ENCODE results near the gene WDTC1. TPM values are rescaled to one million over a fixed set of nuclear protein-coding genes. Genes with fewer than 3 reads are reported as not detected.
A peak's percentile ranks its signal among the peaks of the same experiment; 100 is the strongest.

WDTC1 gene
- total RNA-seq, 4 donors from 2014 or later: 24.8 to 38.1 (median 27.1) TPM

GRCh38 chr1:27325286-27325685 is 90.9 kb downstream of the WDTC1 start:
- ATAC-seq (ENCODE audit: low FRiP score): no peak
- TF ChIP-seq, protein P1, sequence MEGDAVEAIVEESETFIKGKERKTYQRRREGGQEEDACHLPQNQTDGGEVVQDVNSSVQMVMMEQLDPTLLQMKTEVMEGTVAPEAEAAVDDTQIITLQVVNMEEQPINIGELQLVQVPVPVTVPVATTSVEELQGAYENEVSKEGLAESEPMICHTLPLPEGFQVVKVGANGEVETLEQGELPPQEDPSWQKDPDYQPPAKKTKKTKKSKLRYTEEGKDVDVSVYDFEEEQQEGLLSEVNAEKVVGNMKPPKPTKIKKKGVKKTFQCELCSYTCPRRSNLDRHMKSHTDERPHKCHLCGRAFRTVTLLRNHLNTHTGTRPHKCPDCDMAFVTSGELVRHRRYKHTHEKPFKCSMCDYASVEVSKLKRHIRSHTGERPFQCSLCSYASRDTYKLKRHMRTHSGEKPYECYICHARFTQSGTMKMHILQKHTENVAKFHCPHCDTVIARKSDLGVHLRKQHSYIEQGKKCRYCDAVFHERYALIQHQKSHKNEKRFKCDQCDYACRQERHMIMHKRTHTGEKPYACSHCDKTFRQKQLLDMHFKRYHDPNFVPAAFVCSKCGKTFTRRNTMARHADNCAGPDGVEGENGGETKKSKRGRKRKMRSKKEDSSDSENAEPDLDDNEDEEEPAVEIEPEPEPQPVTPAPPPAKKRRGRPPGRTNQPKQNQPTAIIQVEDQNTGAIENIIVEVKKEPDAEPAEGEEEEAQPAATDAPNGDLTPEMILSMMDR (IDR thresholded peaks at IDR 0.05): no peak
- no peak for DNase-seq (ENCODE audit: low spot score)

DNA sequence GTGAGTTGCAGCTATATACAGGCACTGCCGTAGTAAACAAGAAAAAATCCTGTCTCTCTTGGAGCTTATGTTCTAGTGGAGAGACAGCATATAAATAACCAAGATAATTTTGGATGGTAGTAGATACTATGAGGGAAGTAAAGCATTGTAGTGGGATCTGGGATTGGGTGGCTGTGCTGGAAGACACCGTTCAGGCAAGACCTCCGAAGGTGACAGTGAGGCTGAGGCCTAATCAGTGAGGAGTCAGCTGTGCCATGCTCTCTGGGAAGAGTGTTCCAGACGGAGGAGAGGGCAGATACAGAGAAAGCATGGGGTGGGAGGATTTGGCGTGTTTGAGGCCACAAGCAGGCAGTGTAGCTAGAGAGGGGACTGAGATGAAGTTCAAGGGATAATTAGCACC is 93.5 kb downstream of the WDTC1 start:
- ATAC-seq (ENCODE audit: low FRiP score): no peak
- DNase-seq (ENCODE audit: low spot score): no peak
- TF ChIP-seq, protein P1 (IDR thresholded peaks at IDR 0.05): no peak

GRCh38 chr1:27330786-27331185 is 96.4 kb downstream of the WDTC1 start:
- no peak for DNase-seq (ENCODE audit: low spot score)
- TF ChIP-seq, protein P1 (IDR thresholded peaks at IDR 0.05): no peak
- no peak for ATAC-seq (ENCODE audit: low FRiP score)

DNA sequence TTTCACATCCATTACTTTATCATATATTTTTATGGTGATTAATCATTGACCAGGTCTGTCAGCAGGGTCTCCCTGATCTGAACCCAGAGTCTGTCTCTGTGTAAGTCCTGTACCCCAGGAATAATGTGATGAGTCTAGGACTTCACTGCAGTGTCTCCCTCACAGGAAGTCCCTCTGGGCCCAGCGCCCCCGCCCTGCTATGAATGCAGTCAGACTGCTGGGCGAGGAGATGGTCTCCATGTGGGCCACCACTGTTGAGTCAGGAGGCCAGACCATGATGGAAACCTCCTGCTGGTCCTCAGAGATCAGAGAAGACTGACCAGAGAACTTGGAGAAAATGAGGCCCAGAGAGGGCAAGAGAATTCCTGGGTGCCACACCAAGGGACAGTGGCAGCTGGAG is 97.0 kb downstream of the WDTC1 start:
- ATAC-seq (ENCODE audit: low FRiP score): no peak
- TF ChIP-seq, protein P1 (IDR thresholded peaks at IDR 0.05): no peak
- no peak for DNase-seq (ENCODE audit: low spot score)

DNA sequence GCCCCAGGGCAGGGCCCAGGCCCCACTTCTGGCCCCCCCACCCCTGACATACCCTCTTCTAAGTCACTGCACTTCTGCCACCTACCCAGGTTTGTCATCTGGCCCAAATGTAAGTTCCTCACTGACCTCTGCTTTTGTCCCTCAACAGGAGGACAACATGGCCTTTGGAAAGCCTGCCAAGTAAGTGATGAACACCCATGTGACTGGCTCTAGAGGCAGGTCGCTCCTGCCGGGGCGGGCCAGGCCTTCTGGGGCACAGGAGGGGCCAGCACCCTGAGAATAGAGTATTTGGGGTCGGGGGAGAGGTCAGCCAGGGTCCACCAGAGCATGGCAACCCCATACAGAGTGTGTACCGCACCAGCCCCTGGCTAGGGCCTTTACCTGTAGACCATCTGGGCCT is 97.5 kb downstream of the WDTC1 start:
- TF ChIP-seq, protein P1 (IDR thresholded peaks at IDR 0.05): no peak
- DNase-seq (ENCODE audit: low spot score) (no peak), ATAC-seq (ENCODE audit: low FRiP score) (no peak)

DNA sequence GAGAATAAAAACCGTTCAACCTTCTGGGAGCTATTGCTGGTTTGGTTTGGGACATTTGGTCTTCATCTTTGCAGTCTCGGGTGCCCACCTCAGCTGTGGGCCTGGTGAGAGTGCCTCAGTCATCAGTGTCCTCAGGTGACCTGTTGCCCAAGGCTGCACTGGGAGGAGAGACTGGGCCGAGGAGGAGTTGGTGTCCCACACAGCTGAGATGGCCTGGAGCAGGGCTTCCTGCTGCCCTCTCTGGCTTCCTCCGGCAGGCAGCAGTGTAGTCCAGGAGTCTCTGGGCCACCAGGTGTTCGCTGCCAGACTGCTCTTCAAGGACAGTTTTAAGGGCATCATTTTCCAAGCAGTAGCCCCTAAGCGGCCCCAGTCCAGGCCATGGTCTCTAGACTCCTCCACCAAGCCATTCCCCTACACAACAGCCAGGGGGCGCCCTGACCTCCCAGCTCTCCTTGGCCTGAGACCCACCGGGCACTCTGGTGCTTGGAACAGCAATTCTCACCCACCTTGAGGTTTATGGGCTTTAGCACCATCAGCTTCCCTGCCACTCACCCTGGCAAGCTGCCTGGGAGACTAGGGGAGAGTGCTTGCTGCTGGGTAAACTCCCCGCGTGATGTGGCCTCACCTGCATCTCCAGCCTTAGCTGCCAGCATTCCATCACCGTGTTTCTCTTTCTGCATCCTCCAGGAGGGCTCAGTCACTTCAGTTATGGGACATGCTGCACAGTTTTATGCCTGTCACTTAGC is 98.3 kb downstream of the WDTC1 start:
- TF ChIP-seq, protein P1 (IDR thresholded peaks at IDR 0.05): peak in 1 of 3 donors; percentile 27
- no peak for ATAC-seq (ENCODE audit: low FRiP score)
- DNase-seq (ENCODE audit: low spot score): no peak

DNA sequence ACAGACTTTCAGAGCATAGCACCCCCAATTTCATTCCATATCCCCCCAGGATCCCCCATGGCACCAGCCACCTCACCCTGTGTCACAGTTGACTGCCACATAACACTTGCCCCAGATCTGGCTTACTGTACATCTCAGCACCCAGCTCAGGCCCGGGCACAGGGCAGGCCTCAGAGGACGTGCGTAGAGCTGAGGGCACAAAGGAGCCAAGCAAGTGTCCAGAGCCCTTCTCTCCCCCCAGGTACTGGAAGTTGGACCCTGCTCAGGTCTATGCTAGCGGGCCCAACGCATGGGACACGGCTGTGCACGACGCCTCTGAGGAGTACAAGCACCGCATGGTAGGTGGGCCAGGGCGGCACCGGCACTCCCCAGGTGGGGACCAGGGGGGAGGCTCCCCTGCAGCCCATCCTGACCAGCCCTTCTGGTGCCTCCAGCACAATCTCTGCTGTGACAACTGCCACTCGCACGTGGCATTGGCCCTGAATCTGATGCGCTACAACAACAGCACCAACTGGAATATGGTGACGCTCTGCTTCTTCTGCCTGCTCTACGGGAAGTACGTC is 99.4 kb downstream of the WDTC1 start:
- no peak for DNase-seq (ENCODE audit: low spot score)
- no peak for ATAC-seq (ENCODE audit: low FRiP score)
- TF ChIP-seq, protein P1 (IDR thresholded peaks at IDR 0.05): no peak
